Neural cell (in vitro differentiated cells): ENCODE results near the gene PKNOX2. TPM values are rescaled to one million over a fixed set of nuclear protein-coding genes. Genes with fewer than 3 reads are reported as not detected.

Experiments used
- H2AFZ ChIP-seq: fragments of 200-600, 300-800 bp; sonication (generic), shearing (Covaris generic); 2 replicates; pipeline ENCODE4 v1.6.0; 2014; ENCODE audit warnings: low read depth, mild to moderate bottlenecking, antibody characterized with exemption, low read length, moderate library complexity
- H3F3A ChIP-seq: fragments of 200-600 bp; shearing (Covaris generic); 2 replicates; pipeline ENCODE4 v1.6.1; 2016; ENCODE audit warnings: mild to moderate bottlenecking, moderate library complexity, mixed read lengths, antibody characterized with exemption, low read length; ENCODE audit not compliant: insufficient read depth, poor library complexity, severe bottlenecking
- H3K27ac ChIP-seq: fragments of 200-600, 300-800 bp; sonication (generic), shearing (Covaris generic); 2 replicates; pipeline ENCODE4 v1.5.1; 2014; ENCODE audit warnings: mild to moderate bottlenecking, low read length, moderate library complexity
- H3K27me3 ChIP-seq: fragments of 300-800, 200-600 bp; sonication (generic), shearing (Covaris generic); 2 replicates; pipeline ENCODE4 v1.6.0; 2014; ENCODE audit warnings: mild to moderate bottlenecking, low read depth, low read length, moderate library complexity; ENCODE audit not compliant: insufficient read depth
- H3K36me3 ChIP-seq: fragments of 300-800, 200-600 bp; sonication (generic), shearing (Covaris generic); 2 replicates; pipeline ENCODE4 v1.5.1; 2014; ENCODE audit warnings: mild to moderate bottlenecking, antibody characterized with exemption, low read length, moderate library complexity; ENCODE audit not compliant: insufficient read depth
- H3K4me2 ChIP-seq: fragments of 300-800, 200-600 bp; sonication (generic), shearing (Covaris generic); 2 replicates; pipeline ENCODE4 v1.6.0; 2014; ENCODE audit warnings: mild to moderate bottlenecking, low read length
- H3K4me3 ChIP-seq: fragments of 300-800, 200-600 bp; sonication (generic), shearing (Covaris generic); 2 replicates; pipeline ENCODE4 v1.5.1; 2014; ENCODE audit warnings: mild to moderate bottlenecking, low read length, moderate library complexity
- H3K79me2 ChIP-seq: fragments of 200-600 bp; shearing (Covaris generic); replicated peaks from 2 replicates; pipeline ENCODE4 v1.6.0; 2014; ENCODE audit warnings: mild to moderate bottlenecking, low read length, moderate library complexity; ENCODE audit not compliant: insufficient read depth
- H3K9ac ChIP-seq: fragments of 300-800, 200-600 bp; sonication (generic), shearing (Covaris generic); 2 replicates; pipeline ENCODE4 v1.6.1; 2016; ENCODE audit warnings: mild to moderate bottlenecking, low read length, mixed read lengths
- H3K9me2 ChIP-seq: fragments of 200-600 bp; shearing (Covaris generic); 2 replicates; pipeline ENCODE4 v1.6.1; 2016; ENCODE audit warnings: mild to moderate bottlenecking, low read length, mixed read lengths; ENCODE audit not compliant: insufficient read depth
- H3K9me3 ChIP-seq: fragments of 200-600, 300-800 bp; sonication (generic), shearing (Covaris generic); 2 replicates; pipeline ENCODE4 v1.6.1; 2016; ENCODE audit warnings: mild to moderate bottlenecking, mixed run types, low read length, moderate library complexity, mixed read lengths
- H4K20me1 ChIP-seq: fragments of 200-600 bp; shearing (Covaris generic); 2 replicates; pipeline ENCODE4 v1.6.1; 2016; ENCODE audit warnings: mild to moderate bottlenecking, mixed run types; ENCODE audit not compliant: insufficient read depth
- EP300 ChIP-seq: fragments of 450-650 bp; conservative IDR thresholded peaks from 2 replicates; pipeline ENCODE4 v1.6.1; 2014; ENCODE audit warnings: antibody characterized with exemption, mild to moderate bottlenecking, moderate library complexity; ENCODE audit not compliant: poor library complexity, severe bottlenecking
- EZH2 ChIP-seq: fragments of 200-600, 300-800 bp; shearing (Covaris generic), sonication (generic); IDR thresholded peaks from 2 replicates; pipeline ENCODE4 v1.6.1; 2014; ENCODE audit warnings: antibody characterized with exemption, low read length, borderline replicate concordance, mild to moderate bottlenecking; ENCODE audit not compliant: insufficient read depth, poor library complexity, severe bottlenecking
- MXI1 ChIP-seq: fragments of 450-650 bp; conservative IDR thresholded peaks from 2 replicates; pipeline ENCODE4 v1.6.1; 2014; ENCODE audit warnings: antibody characterized with exemption, mild to moderate bottlenecking; ENCODE audit not compliant: poor library complexity, severe bottlenecking
- POLR2AphosphoS5 ChIP-seq: IDR thresholded peaks from 2 replicates; pipeline ENCODE4 v1.6.1; 2012
- RAD21 ChIP-seq: fragments of 450-650 bp; conservative IDR thresholded peaks from 2 replicates; pipeline ENCODE4 v1.6.1; 2014; ENCODE audit warnings: antibody characterized with exemption, mild to moderate bottlenecking, moderate library complexity
- SMC3 ChIP-seq: fragments of 450-650 bp; conservative IDR thresholded peaks from 2 replicates; pipeline ENCODE4 v1.6.1; 2014; ENCODE audit warnings: antibody characterized with exemption, mild to moderate bottlenecking, moderate library complexity; ENCODE audit not compliant: poor library complexity
- TAF1 ChIP-seq: IDR thresholded peaks from 2 replicates; pipeline ENCODE4 v1.6.1; 2012; ENCODE audit warnings: low read depth
- polyA plus RNA-seq: library from polyadenylated mRNA; depleted of rRNA; stranded (reverse); fragments of >200 nt; gene quantifications from 2 replicates; pipeline ENCODE4 v1.2.3, GENCODE V29; 2014
- TF ChIP-seq, protein P1 (sequence below): IDR thresholded peaks from 2 replicates; pipeline ENCODE4 v1.6.1; 2012; ENCODE audit warnings: borderline replicate concordance
- TF ChIP-seq, protein P2 (sequence below): fragments of 450-650 bp; IDR thresholded peaks from 2 replicates; pipeline ENCODE4 v1.5.1; 2014; ENCODE audit warnings: antibody characterized with exemption, mild to moderate bottlenecking, moderate library complexity; ENCODE audit not compliant: poor library complexity, severe bottlenecking

PKNOX2 gene
- polyA plus RNA-seq, 1 donor from 2014 or later = 0.99 TPM

DNA sequence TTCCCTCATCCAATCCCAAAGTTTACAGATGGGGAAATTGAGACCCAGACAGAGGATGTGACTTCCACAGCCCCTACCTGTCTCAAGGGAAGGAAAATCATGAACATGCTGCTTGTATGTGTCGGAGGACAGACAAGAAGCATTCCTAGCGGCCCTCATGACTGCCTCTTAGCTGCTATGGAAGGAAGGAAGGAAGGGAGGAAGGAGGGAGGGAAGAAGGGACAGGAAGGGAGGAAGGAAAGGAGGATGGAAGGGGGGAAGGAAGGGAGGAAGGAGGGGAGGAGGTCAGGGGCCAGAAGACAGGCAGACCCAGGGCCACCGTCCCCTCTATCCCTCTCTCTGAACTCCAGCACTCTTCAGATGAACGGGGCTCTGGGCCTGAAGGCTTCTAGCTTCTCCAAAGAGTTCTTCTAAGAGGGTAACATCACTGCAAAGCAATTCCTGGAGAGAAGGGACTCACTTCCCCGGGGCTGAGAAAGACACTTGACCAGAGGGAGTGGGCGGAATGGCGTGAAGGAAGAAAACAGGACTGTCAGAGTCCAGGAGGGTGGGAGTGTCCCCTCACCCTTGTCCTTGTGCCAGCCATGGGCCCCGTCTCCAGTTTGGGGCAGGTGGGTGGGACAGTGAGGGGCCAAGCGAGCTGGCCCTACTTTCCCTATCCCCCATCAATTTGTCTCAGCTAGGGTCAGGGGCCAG, 182.2 kb downstream of the PKNOX2 start:
- TF ChIP-seq MXI1 (no peak), TAF1 (no peak), SMC3 (no peak), POLR2AphosphoS5 (no peak), RAD21 (no peak), EZH2 (no peak)
- TF ChIP-seq, protein P1, sequence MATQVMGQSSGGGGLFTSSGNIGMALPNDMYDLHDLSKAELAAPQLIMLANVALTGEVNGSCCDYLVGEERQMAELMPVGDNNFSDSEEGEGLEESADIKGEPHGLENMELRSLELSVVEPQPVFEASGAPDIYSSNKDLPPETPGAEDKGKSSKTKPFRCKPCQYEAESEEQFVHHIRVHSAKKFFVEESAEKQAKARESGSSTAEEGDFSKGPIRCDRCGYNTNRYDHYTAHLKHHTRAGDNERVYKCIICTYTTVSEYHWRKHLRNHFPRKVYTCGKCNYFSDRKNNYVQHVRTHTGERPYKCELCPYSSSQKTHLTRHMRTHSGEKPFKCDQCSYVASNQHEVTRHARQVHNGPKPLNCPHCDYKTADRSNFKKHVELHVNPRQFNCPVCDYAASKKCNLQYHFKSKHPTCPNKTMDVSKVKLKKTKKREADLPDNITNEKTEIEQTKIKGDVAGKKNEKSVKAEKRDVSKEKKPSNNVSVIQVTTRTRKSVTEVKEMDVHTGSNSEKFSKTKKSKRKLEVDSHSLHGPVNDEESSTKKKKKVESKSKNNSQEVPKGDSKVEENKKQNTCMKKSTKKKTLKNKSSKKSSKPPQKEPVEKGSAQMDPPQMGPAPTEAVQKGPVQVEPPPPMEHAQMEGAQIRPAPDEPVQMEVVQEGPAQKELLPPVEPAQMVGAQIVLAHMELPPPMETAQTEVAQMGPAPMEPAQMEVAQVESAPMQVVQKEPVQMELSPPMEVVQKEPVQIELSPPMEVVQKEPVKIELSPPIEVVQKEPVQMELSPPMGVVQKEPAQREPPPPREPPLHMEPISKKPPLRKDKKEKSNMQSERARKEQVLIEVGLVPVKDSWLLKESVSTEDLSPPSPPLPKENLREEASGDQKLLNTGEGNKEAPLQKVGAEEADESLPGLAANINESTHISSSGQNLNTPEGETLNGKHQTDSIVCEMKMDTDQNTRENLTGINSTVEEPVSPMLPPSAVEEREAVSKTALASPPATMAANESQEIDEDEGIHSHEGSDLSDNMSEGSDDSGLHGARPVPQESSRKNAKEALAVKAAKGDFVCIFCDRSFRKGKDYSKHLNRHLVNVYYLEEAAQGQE = no peak
- Histone ChIP-seq H4K20me1 (no peaks in the 10 kb centered on the region), H3K4me3 (no peak overlapping the region), H3K36me3 (no peaks in the 10 kb centered on the region), H3K79me2 (no peaks in the 10 kb centered on the region), H3K9me2 (no peaks in the 10 kb centered on the region), H3F3A (no peaks in the 10 kb centered on the region), H3K27me3 (no peaks in the 10 kb centered on the region), H2AFZ (no peak overlapping the region), H3K27ac (no peak overlapping the region), H3K9ac (no peak overlapping the region), H3K9me3 (no peaks in the 10 kb centered on the region), H3K4me2 (no peak overlapping the region)

DNA sequence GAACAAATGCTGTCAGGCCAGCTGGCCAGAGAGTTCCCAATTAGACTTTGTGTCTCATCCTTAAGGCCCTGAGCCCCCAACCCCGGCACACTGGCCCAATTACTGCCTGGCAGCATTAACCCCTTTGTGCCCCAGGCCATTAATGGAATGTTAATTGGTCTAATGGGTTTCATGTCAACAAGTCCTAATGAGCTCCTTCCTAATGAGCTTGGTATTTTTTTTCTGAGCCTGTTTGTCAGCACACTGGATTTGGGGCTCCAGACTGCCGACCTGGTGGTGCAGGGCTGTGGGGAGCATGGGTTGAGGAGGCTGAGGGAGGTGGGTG, 182.7 kb downstream of the PKNOX2 start:
- Histone ChIP-seq H3K4me2 (no peak overlapping the region), H3K27me3 (no peaks in the 10 kb centered on the region), H3K27ac (no peak overlapping the region)

More for the DNA sequence above, 182.7 kb downstream of the PKNOX2 start:
- H4K20me1 ChIP-seq = no peaks in the 10 kb centered on the region
- H3K4me3 ChIP-seq = no peak overlapping the region
- TF ChIP-seq TAF1 (no peak), POLR2AphosphoS5 (no peak), MXI1 (no peak), RAD21 (no peak), EP300 (no peak), EZH2 (no peak), SMC3 (no peak)
- TF ChIP-seq, protein P2, sequence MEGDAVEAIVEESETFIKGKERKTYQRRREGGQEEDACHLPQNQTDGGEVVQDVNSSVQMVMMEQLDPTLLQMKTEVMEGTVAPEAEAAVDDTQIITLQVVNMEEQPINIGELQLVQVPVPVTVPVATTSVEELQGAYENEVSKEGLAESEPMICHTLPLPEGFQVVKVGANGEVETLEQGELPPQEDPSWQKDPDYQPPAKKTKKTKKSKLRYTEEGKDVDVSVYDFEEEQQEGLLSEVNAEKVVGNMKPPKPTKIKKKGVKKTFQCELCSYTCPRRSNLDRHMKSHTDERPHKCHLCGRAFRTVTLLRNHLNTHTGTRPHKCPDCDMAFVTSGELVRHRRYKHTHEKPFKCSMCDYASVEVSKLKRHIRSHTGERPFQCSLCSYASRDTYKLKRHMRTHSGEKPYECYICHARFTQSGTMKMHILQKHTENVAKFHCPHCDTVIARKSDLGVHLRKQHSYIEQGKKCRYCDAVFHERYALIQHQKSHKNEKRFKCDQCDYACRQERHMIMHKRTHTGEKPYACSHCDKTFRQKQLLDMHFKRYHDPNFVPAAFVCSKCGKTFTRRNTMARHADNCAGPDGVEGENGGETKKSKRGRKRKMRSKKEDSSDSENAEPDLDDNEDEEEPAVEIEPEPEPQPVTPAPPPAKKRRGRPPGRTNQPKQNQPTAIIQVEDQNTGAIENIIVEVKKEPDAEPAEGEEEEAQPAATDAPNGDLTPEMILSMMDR = no peak
- TF ChIP-seq, protein P1 = no peak
- H3F3A ChIP-seq = no peaks in the 10 kb centered on the region
- H3K36me3 ChIP-seq = no peaks in the 10 kb centered on the region
- H3K79me2 ChIP-seq = no peaks in the 10 kb centered on the region
- no peak overlapping the region for H2AFZ ChIP-seq
- H3K9me2 ChIP-seq = no peaks in the 10 kb centered on the region
- H3K9ac ChIP-seq = no peak overlapping the region
- H3K9me3 ChIP-seq = no peaks in the 10 kb centered on the region
